Measurements from ENCODE around the gene C2. TPM values are rescaled to one million over a fixed set of nuclear protein-coding genes. Genes with fewer than 3 reads are reported as not detected.

The C2 gene
- 0.96 and 2.1 TPM in 2 replicates for total RNA-seq

GRCh38 chr6:31927242-31927862 lies at the start of gene C2:
Gene C2, plus strand, starts transcription at chr6:31927717. Its CDS starts 36 bp downstream, at chr6:31927753.

DNA sequence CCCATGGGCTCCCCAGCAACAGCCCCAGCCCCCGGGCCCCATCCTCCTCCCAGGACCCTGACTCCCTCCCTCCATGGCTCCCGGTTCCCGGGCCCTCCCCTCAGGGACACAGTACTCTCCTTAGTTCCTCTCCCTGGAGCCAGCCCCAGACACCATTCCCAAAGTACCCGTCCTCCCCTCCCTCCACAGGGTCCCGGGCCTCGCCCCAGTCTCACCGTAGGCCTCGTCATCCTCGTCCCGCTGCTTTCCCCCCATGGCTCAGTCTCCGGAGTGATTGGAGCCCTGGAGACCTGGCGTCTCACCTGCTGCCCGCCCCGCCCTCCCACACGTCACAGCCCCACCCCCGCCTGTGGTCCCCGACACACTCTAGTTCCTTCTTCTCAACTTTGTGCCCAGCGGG lies 48.8 kb upstream of the C2 start, which contains the start of gene SLC44A4:
Gene SLC44A4 (minus strand): TSS at position 272 of the 400 bp plus-strand sequence. CDS start 17 bp downstream, at position 255.

GRCh38 chr6:31897612-31898382 lies 29.7 kb upstream of the C2 start, which contains the start of gene EHMT2:
Gene EHMT2, minus strand, starts transcription at chr6:31897698. Its CDS starts 21 bp downstream, at chr6:31897677.

DNA sequence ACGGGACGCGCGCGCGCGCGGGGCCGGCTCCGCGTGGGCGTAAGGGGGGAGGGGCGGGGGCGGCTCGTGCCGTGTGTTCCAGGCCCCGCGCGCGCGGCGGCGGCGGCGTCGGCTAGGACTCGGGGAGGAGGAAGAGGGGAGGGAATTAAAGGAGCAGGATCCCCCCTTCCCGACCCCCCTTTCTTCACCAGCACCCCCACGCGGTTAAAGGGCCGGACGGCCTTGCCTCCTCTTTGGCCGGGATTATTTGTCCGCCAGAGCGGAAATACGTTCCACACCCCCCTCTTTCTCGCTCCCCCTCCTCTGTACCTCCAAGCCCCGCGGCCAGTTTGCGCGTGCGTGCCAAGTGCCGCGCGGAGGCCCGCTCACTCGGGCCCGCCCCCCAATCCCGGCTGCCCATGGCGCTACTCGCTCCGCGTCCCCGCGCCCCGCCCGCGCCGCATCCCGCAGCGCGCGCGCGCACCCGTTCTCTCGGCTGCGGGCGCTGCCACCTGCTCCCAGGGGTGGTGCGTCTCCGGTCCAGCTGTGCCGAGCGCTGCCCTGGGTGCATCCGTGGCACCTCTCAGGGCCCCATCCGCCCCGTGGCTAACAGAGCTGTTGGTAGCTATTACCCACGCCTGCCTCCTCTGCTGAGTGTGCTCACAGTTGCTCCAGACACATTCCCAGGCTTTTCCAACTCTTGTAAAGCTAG lies 25.4 kb upstream of the C2 start, which contains the start of gene ZBTB12:
Gene ZBTB12 (minus strand): TSS at position 134 of the 691 bp plus-strand sequence. CDS start 781 bp downstream, outside the sequence.

DNA sequence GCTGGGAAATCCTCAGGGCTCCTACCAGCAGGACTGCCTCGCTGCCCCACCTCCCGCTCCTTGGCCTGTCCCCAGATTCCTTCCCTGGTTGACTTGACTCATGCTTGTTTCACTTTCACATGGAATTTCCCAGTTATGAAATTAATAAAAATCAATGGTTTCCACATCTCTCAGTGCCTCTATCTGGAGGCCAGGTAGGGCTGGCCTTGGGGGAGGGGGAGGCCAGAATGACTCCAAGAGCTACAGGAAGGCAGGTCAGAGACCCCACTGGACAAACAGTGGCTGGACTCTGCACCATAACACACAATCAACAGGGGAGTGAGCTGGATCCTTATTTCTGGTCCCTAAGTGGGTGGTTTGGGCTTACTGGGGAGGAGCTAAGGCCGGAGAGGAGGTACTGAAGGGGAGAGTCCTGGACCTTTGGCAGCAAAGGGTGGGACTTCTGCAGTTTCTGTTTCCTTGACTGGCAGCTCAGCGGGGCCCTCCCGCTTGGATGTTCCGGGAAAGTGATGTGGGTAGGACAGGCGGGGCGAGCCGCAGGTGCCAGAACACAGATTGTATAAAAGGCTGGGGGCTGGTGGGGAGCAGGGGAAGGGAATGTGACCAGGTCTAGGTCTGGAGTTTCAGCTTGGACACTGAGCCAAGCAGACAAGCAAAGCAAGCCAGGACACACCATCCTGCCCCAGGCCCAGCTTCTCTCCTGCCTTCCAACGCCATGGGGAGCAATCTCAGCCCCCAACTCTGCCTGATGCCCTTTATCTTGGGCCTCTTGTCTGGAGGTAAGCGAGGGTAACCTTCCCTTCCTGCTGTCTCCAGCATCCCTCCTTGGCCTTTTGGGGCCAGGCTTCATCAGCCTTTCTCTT lies 18.2 kb downstream of the C2 start, which contains the start of gene CFB:
Gene CFB (plus strand): TSS at position 589 of the 863 bp plus-strand sequence. CDS start 127 bp downstream, at position 716.

GRCh38 chr6:31958741-31959739 lies 31.5 kb downstream of the C2 start, which contains the start of the genes NELFE and SKIC2:
Gene NELFE, minus strand, starts transcription at chr6:31958971. Its CDS starts 525 bp downstream, at chr6:31958446.
Gene SKIC2, plus strand, starts transcription at chr6:31959175. Its CDS starts 18 bp downstream, at chr6:31959193.

DNA sequence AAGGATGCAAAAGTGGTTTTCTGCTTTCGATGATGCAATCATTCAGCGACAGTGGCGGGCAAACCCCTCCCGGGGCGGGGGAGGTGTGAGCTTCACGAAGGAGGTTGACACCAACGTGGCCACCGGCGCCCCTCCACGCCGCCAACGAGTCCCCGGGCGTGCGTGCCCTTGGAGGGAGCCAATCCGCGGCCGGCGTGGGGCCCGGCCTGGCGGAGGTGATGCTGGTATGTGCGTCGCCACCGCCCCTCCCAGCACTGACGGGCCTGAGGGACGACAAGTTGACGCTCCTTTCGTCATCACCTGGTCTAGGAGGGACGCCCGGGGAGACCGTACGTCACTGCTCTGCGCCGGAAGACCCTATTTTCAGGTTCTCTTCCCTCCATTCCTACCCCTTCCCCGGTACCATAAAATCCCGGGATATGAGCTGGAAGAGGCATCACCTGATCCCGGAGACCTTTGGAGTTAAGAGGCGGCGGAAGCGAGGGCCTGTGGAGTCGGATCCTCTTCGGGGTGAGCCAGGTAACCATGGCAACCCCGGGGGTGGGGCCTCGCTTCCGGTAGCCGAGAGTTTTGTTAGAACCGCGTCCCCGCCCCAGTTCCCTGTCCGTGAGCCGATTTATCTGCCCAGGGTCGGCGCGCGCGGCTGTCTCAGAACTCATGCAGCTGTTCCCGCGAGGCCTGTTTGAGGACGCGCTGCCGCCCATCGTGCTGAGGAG lies 44.6 kb downstream of the C2 start, which contains the start of gene DXO:
Gene DXO (minus strand): TSS at position 146 of the 716 bp plus-strand sequence. CDS start 463 bp downstream, outside the sequence.

DNA sequence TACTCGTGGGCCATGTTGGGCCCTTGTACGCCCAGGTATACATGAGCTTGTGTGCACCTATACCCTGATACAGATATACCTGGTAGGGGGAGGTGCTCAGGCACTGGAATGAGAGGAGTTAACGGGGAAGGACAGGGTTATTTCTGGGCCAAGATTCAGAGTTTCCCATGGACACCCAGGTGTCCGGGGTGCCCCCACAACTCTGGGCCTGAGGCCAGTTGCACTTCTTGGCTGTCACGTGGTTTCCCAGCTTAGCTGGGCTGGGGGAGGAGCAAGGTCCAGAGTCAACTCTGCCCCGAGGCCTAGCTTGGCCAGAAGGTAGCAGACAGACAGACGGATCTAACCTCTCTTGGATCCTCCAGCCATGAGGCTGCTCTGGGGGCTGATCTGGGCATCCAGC lies 54.2 kb downstream of the C2 start, which contains the start of gene C4A:
Gene C4A (plus strand): TSS at position 314 of the 400 bp plus-strand sequence. CDS start 51 bp downstream, at position 365.

Other genes starting within 250 kb of the C2 start
- gene LY6G5C, start 246.7 kb upstream of the C2 start, total RNA-seq, result not detected in 2 replicates
- 25.2 and 40.2 TPM in 2 replicates for gene ABHD16A, start 224.4 kb upstream of the C2 start, total RNA-seq
- gene LY6G6F, start 220.9 kb upstream of the C2 start, total RNA-seq, result not detected in 2 replicates
- gene LY6G6D, start 212.4 kb upstream of the C2 start, total RNA-seq, result not detected in 2 replicates
- not detected in 2 replicates for gene LY6G6C, start 206.0 kb upstream of the C2 start, total RNA-seq
- gene MPIG6B, start 204.3 kb upstream of the C2 start, total RNA-seq, result not detected in 2 replicates
- gene DDAH2, start 198.4 kb upstream of the C2 start, total RNA-seq, result 11.5 and 45.8 TPM in 2 replicates
- 454 and 1,059 TPM in 2 replicates for gene CLIC1, start 191.2 kb upstream of the C2 start, total RNA-seq
- gene MSH5, start 187.7 kb upstream of the C2 start, total RNA-seq, result 4.3 and 5.8 TPM in 2 replicates
- not detected in 2 replicates for gene SAPCD1, start 165.1 kb upstream of the C2 start, total RNA-seq
- gene VWA7, start 150.4 kb upstream of the C2 start, total RNA-seq, result 0.43 and 0.48 TPM in 2 replicates
- gene VARS1, start 132.0 kb upstream of the C2 start, total RNA-seq, result 61.0 and 64.8 TPM in 2 replicates
- gene LSM2, start 120.8 kb upstream of the C2 start, total RNA-seq, result 34.2 and 39.0 TPM in 2 replicates
- gene HSPA1L, start 112.4 kb upstream of the C2 start, total RNA-seq, result 0.64 and 0.72 TPM in 2 replicates
- 124 and 172 TPM in 2 replicates for gene HSPA1A, start 112.2 kb upstream of the C2 start, total RNA-seq
- 268 TPM in 2 replicates for gene HSPA1B, start 100.0 kb upstream of the C2 start, total RNA-seq
- gene NEU1, start 64.9 kb upstream of the C2 start, total RNA-seq, result 70.3 and 75.4 TPM in 2 replicates
- gene SLC44A4, start 48.7 kb upstream of the C2 start, total RNA-seq, result 3.8 and 8.2 TPM in 2 replicates
- gene EHMT2, start 30.0 kb upstream of the C2 start, total RNA-seq, result 25.6 and 28.4 TPM in 2 replicates
- gene ZBTB12, start 25.6 kb upstream of the C2 start, total RNA-seq, result 0.72 and 3.0 TPM in 2 replicates
- gene CFB, start 18.4 kb downstream of the C2 start, total RNA-seq, result 0.64 and 19.0 TPM in 2 replicates
- gene NELFE, start 31.3 kb downstream of the C2 start, total RNA-seq, result 120 and 152 TPM in 2 replicates
- 48.2 and 48.4 TPM in 2 replicates for gene SKIC2, start 31.5 kb downstream of the C2 start, total RNA-seq
- 10.6 and 13.2 TPM in 2 replicates for gene DXO, start 44.4 kb downstream of the C2 start, total RNA-seq
- gene C4A, start 54.3 kb downstream of the C2 start, total RNA-seq, result 1.4 and 2.8 TPM in 2 replicates
- 1.2 and 2.3 TPM in 2 replicates for gene C4B, start 87.1 kb downstream of the C2 start, total RNA-seq
- gene CYP21A2, start 110.7 kb downstream of the C2 start, total RNA-seq, result 0.24 TPM in 1 of 2 replicates, not detected in the other
- 0.43 and 0.48 TPM in 2 replicates for gene TNXB, start 181.6 kb downstream of the C2 start, total RNA-seq
- gene ATF6B, start 200.5 kb downstream of the C2 start, total RNA-seq, result 12.6 and 15.2 TPM in 2 replicates
- 4.3 and 7.0 TPM in 2 replicates for gene FKBPL, start 202.6 kb downstream of the C2 start, total RNA-seq
- gene PRRT1, start 224.2 kb downstream of the C2 start, total RNA-seq, result not detected in 2 replicates
- 11.1 and 83.4 TPM in 2 replicates for gene PPT2, start 226.4 kb downstream of the C2 start, total RNA-seq
- gene EGFL8, start 236.9 kb downstream of the C2 start, total RNA-seq, result 0.24 TPM in 1 of 2 replicates, not detected in the other
- 9.4 and 11.3 TPM in 2 replicates for gene AGPAT1, start 248.4 kb downstream of the C2 start, total RNA-seq

Measured in tracheal epithelial cell (primary cell).